ENCODE results near the gene ANKLE2. TPM values are rescaled to one million over a fixed set of nuclear protein-coding genes. Genes with fewer than 3 reads are reported as not detected.
"Not testable (repeated sequence)": the region's sequence is repeated elsewhere in the genome, so short reads cannot be mapped to it uniquely, and the experiment has no call there.

The ANKLE2 gene
- total and polyA plus RNA-seq, 4 donors: 32.3 to 56.4 (median 52.3) TPM

DNA sequence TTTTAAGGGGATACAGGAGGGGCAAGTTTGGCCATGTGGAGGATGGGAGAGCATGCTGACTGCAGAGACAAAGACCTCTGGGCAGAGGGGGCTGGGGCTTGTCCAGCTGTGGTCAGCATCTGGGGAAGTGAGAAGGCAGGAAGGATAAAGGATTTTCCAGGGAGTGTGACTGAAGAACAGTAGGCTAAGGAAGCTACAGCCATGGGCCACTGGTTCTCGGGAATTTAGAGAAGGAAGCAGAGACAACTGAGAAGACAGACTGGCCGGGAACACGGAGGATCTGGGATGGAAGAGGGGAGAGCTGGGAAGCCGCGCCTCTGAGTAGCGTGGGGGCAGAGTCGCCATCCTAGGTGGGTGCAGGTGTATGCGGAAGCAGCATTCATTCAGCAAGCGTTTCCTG lies 58.0 kb downstream of the ANKLE2 start:
- no peak for DNase-seq (ENCODE audit: low read depth in 4 of 6, low spot score in 6 of 6)
- Histone ChIP-seq H3K36me3 (ENCODE audit: control insufficient read depth, insufficient read depth, low read length) (peaks cover 60% of the 10 kb centered on the region), H3K4me1 (ENCODE audit: control insufficient read depth, insufficient read depth, low read length) (no peaks in the 10 kb centered on the region), H3K27me3 (ENCODE audit: control insufficient read depth, insufficient read depth, low read length) (no peaks in the 10 kb centered on the region), H3K27ac (ENCODE audit: low read depth, low read length) (no peak overlapping the region), H3K4me3 (ENCODE audit: low read depth, low read length) (no peak overlapping the region), H3K9me3 (ENCODE audit: control insufficient read depth, insufficient read depth, low read length) (no peaks in the 10 kb centered on the region)
- WGBS (ENCODE audit: insufficient coverage): 95% methylated on average over 9 of the region's 9 CpGs

DNA sequence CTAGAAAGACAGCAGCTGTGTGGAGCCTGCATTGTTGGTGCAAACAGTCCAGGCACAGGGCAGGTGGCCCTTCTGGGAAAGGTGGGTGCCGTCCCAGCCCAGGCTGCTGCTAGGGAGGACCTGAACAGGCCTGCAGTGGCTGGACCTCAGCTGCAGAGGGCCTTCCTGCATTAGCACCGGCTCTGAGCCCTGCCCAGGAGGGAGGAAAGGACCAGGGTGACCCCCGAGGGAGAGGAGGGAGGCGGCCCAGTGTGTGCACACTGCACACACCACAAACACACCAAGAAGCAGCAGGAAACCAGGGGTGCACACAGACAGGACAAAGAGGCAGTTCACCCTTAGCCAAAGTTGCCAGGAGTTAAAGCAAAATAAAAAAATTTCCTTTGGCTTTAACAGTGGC lies 59.0 kb downstream of the ANKLE2 start:
- H3K36me3 ChIP-seq (ENCODE audit: control insufficient read depth, insufficient read depth, low read length): peaks cover 62% of the 10 kb centered on the region
- no peaks in the 10 kb centered on the region for H3K4me1 ChIP-seq (ENCODE audit: control insufficient read depth, insufficient read depth, low read length)
- H3K27ac ChIP-seq (ENCODE audit: low read depth, low read length): no peak overlapping the region
- no peaks in the 10 kb centered on the region for H3K27me3 ChIP-seq (ENCODE audit: control insufficient read depth, insufficient read depth, low read length)
- no peak overlapping the region for H3K4me3 ChIP-seq (ENCODE audit: low read depth, low read length)
- WGBS (ENCODE audit: insufficient coverage): 53% methylated on average over 2 of the region's 4 CpGs
- no peak for DNase-seq (ENCODE audit: low read depth in 4 of 6, low spot score in 6 of 6)
- no peaks in the 10 kb centered on the region for H3K9me3 ChIP-seq (ENCODE audit: control insufficient read depth, insufficient read depth, low read length)

- no peak overlapping the region for H3K4me3 ChIP-seq (ENCODE audit: low read depth, low read length)
- no peak for DNase-seq (ENCODE audit: low read depth in 4 of 6, low spot score in 6 of 6)
- peaks cover 78% of the 10 kb centered on the region for H3K36me3 ChIP-seq (ENCODE audit: control insufficient read depth, insufficient read depth, low read length)
- H3K27ac ChIP-seq (ENCODE audit: low read depth, low read length): no peak overlapping the region
- 95% methylated on average over 7 of the region's 10 CpGs for WGBS (ENCODE audit: insufficient coverage)
- no peaks in the 10 kb centered on the region for H3K4me1 ChIP-seq (ENCODE audit: control insufficient read depth, insufficient read depth, low read length)
- no peaks in the 10 kb centered on the region for H3K27me3 ChIP-seq (ENCODE audit: control insufficient read depth, insufficient read depth, low read length)
- H3K9me3 ChIP-seq (ENCODE audit: control insufficient read depth, insufficient read depth, low read length): no peaks in the 10 kb centered on the region
Observed at GRCh38 chr12:132700212-132700822, 61.3 kb downstream of the ANKLE2 start.

DNA sequence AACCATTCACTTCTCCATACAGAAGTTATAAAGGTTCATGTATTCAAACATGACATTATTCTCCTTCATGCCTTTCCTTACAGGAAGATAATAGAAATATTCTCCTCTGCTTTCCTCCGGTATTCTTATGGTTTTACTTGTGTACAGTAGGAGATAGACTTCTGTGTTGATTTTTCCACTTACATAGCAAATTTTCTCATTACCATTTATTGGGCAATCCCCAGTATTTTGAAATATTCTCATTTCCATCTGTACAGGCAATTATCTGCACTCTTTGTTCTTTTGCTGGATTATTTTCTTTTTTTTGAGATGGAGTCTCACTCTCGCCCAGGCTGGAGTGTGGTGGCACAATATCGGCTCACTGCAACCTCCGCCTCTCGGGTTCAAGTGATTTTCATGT lies 63.3 kb downstream of the ANKLE2 start:
- no peak for DNase-seq (ENCODE audit: low read depth in 4 of 6, low spot score in 6 of 6)
- 97% methylated on average over 4 of the region's 5 CpGs for WGBS (ENCODE audit: insufficient coverage)
- Histone ChIP-seq H3K27ac (ENCODE audit: low read depth, low read length) (no peak overlapping the region), H3K4me1 (ENCODE audit: control insufficient read depth, insufficient read depth, low read length) (no peaks in the 10 kb centered on the region), H3K36me3 (ENCODE audit: control insufficient read depth, insufficient read depth, low read length) (peaks cover 61% of the 10 kb centered on the region), H3K9me3 (ENCODE audit: control insufficient read depth, insufficient read depth, low read length) (no peaks in the 10 kb centered on the region), H3K4me3 (ENCODE audit: low read depth, low read length) (no peak overlapping the region), H3K27me3 (ENCODE audit: control insufficient read depth, insufficient read depth, low read length) (no peaks in the 10 kb centered on the region)

DNA sequence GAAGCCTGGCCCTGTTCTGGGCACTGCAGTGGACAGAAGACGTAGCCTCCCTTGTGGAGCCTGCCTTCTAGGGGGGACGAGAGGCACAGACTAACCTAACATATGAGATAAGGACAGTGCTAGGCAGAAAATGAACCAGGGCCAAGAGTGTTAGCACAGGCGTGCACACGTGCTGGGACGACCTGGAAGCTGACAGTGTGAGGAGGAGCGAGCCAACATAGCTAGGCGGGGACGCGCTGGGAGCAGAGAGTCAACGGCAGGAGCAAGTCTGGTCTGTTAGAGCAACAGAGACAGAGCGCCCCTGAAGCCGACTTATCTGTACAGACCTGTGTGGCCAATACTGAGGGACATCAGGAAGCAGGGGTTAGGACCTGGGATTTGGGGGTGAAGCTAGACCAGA lies 66.2 kb downstream of the ANKLE2 start:
- Histone ChIP-seq H3K9me3 (ENCODE audit: control insufficient read depth, insufficient read depth, low read length) (no peaks in the 10 kb centered on the region), H3K4me1 (ENCODE audit: control insufficient read depth, insufficient read depth, low read length) (no peaks in the 10 kb centered on the region), H3K36me3 (ENCODE audit: control insufficient read depth, insufficient read depth, low read length) (peaks cover 37% of the 10 kb centered on the region), H3K4me3 (ENCODE audit: low read depth, low read length) (no peak overlapping the region), H3K27me3 (ENCODE audit: control insufficient read depth, insufficient read depth, low read length) (no peaks in the 10 kb centered on the region), H3K27ac (ENCODE audit: low read depth, low read length) (no peak overlapping the region)
- WGBS (ENCODE audit: insufficient coverage): 97% methylated on average over 12 of the region's 12 CpGs
- no peak for DNase-seq (ENCODE audit: low read depth in 4 of 6, low spot score in 6 of 6)

DNA sequence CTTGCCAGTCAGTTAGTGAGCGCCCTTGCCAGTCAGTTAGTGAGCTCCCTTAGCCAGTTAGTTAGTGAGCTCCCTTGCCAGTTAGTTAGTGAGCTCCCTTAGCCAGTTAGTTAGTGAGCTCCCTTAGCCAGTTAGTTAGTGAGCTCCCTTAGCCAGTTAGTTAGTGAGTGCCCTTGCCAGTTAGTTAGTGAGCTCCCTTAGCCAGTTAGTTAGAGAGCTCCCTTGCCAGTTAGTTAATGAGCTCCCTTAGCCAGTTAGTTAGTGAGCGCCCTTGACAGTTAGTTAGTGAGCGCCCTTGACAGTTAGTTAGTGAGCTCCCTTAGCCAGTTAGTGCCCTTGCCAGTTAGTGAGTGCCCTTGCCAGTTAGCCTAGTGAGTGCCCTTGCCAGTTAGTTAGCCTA lies 66.7 kb downstream of the ANKLE2 start:
- not testable (repeated sequence) for H3K4me1 ChIP-seq (ENCODE audit: control insufficient read depth, insufficient read depth, low read length); H3K27me3 ChIP-seq (ENCODE audit: control insufficient read depth, insufficient read depth, low read length); H3K4me3 ChIP-seq (ENCODE audit: low read depth, low read length); DNase-seq (ENCODE audit: low read depth in 4 of 6, low spot score in 6 of 6); H3K27ac ChIP-seq (ENCODE audit: low read depth, low read length); H3K9me3 ChIP-seq (ENCODE audit: control insufficient read depth, insufficient read depth, low read length)
- peaks cover 38% of the 10 kb centered on the region for H3K36me3 ChIP-seq (ENCODE audit: control insufficient read depth, insufficient read depth, low read length)
- WGBS (ENCODE audit: insufficient coverage): 97% methylated on average over 3 of the region's 3 CpGs

GRCh38 chr12:132692030-132692429 lies 69.6 kb downstream of the ANKLE2 start:
- H3K27ac ChIP-seq (ENCODE audit: low read depth, low read length); H3K4me3 ChIP-seq (ENCODE audit: low read depth, low read length); H3K27me3 ChIP-seq (ENCODE audit: control insufficient read depth, insufficient read depth, low read length); DNase-seq (ENCODE audit: low read depth in 4 of 6, low spot score in 6 of 6); H3K4me1 ChIP-seq (ENCODE audit: control insufficient read depth, insufficient read depth, low read length); H3K9me3 ChIP-seq (ENCODE audit: control insufficient read depth, insufficient read depth, low read length): not testable (repeated sequence)
- peaks cover 22% of the 10 kb centered on the region for H3K36me3 ChIP-seq (ENCODE audit: control insufficient read depth, insufficient read depth, low read length)
- WGBS (ENCODE audit: insufficient coverage): 100% methylated on average over 2 of the region's 3 CpGs

DNA sequence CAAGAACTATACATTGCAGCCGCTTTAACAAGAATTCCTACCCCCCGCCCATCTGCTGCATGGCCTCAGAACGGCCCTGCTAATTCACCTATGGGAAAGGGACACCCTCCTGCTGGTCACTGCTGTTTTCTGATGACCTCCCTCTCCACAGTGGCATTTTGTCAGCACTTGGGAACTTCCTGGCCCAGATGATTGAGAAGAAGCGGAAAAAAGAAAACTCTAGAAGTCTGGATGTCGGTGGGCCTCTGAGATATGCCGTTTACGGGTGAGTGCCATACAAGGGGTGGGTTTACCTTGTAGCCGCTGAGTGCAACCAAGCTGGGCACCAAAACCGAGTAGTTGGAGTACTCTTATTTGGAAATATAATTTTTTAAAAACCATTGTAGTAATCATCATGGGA lies 71.5 kb downstream of the ANKLE2 start:
- H3K4me3 ChIP-seq (ENCODE audit: low read depth, low read length): no peak overlapping the region
- H3K27ac ChIP-seq (ENCODE audit: low read depth, low read length): no peak overlapping the region
- peaks cover 3% of the 10 kb centered on the region for H3K36me3 ChIP-seq (ENCODE audit: control insufficient read depth, insufficient read depth, low read length)
- WGBS (ENCODE audit: insufficient coverage): 79% methylated on average over 5 of the region's 9 CpGs
- no peaks in the 10 kb centered on the region for H3K27me3 ChIP-seq (ENCODE audit: control insufficient read depth, insufficient read depth, low read length)
- H3K4me1 ChIP-seq (ENCODE audit: control insufficient read depth, insufficient read depth, low read length): peaks cover 19% of the 10 kb centered on the region
- H3K9me3 ChIP-seq (ENCODE audit: control insufficient read depth, insufficient read depth, low read length): no peaks in the 10 kb centered on the region
- DNase-seq (ENCODE audit: low read depth in 4 of 6, low spot score in 6 of 6): no peak

DNA sequence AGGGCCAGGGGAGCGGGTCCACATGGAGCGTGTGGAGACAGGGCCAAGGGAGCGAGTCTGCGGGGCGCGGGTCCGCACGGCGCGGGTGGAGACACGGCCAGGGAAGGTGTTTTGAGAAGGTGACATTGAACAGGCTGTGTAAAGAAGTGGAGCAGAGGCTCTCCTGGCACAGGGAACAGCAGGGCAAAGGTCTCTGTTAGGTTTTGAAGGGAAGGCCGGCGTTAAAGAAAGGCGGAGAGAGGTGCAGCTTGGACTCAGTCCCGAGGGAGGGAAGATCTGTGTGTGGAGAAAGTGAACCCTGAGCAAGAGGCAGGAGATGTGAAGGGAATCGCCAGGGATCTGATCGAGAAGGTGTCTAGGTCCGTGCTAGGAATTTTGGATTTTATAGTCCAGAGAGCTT lies 72.4 kb downstream of the ANKLE2 start:
- Histone ChIP-seq H3K4me3 (ENCODE audit: low read depth, low read length) (peak overlapping the region; percentile 9), H3K4me1 (ENCODE audit: control insufficient read depth, insufficient read depth, low read length) (peaks cover 19% of the 10 kb centered on the region), H3K27ac (ENCODE audit: low read depth, low read length) (no peak overlapping the region), H3K27me3 (ENCODE audit: control insufficient read depth, insufficient read depth, low read length) (no peaks in the 10 kb centered on the region), H3K36me3 (ENCODE audit: control insufficient read depth, insufficient read depth, low read length) (peaks cover 3% of the 10 kb centered on the region), H3K9me3 (ENCODE audit: control insufficient read depth, insufficient read depth, low read length) (no peaks in the 10 kb centered on the region)
- DNase-seq (ENCODE audit: low read depth in 4 of 6, low spot score in 6 of 6): no peak
- WGBS (ENCODE audit: insufficient coverage): 68% methylated on average over 18 of the region's 18 CpGs
